ENCODE measurements around the gene PSAPL1. TPM values are rescaled to one million over a fixed set of nuclear protein-coding genes. Genes with fewer than 3 reads are reported as not detected.

The PSAPL1 gene
- total RNA-seq, 1 experiment from 2014 or later: not detected

DNA sequence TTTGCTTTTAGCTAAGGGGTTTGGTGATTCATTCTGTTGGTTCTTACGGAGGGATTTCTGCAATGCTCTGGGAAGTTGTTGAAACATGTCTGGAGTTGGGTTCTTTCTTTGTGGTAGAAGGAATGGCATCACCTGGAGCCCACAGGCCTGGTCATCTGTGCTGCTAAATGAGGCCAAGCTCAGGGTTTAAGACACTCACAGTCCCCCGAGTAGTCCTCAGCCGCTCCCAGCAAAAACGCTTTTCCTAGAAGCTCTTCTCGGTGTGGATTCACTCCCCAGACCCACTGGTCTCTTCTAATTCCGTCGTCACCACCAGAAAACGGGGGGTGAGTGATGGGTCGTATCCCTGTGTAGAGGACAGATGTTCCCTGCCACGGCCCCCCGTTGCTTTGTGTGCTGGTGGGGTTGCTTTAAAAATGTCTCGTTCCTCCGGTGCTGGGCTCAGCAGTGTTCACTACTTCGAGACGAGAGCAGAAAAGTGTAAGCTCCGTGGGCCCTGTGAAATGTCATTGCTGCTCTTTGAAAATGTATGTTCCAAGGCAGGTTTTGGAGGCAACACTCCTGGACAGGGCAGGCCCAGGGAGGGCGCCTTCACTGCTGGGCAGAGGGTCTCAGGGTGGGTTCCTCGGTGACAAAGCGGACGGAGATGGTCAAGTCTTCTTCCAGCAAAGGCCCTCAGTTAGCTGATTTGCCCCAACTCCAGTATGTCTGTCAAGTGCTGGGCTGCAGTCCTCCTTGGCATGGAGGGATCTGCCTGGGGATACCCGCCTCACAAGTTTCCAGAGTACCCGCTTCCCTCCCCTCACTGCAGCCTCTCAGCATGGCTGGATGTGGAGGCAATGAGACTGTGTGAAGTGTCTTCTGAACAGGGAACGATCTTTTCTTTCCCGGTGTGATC lies 37.3 kb downstream of the PSAPL1 start:
- no peak for DNase-seq (ENCODE audit: low spot score)
- TF ChIP-seq EZH2 (IDR thresholded peaks at IDR 0.05; ENCODE audit: borderline replicate concordance, low read depth, low read length, poor library complexity, severe bottlenecking) (no peak), CTCF (conservative IDR thresholded peaks at IDR 0.05; ENCODE audit: low read depth, low read length) (no peak)
- H3K4me1 ChIP-seq (ENCODE audit: insufficient read depth, low read length, poor library complexity, severe bottlenecking): no peaks in the 10 kb centered on the region
- no peaks in the 10 kb centered on the region for H3K36me3 ChIP-seq (ENCODE audit: insufficient read depth, low read length, poor library complexity, severe bottlenecking)
- intact Hi-C loops (cut with micrococcal nuclease; ENCODE audit: unreplicated experiment): no loop called here
- peaks cover 74% of the 10 kb centered on the region for H3K27me3 ChIP-seq (replicated peaks; ENCODE audit: insufficient read depth, low read depth, low read length, poor library complexity)
- H3K9me3 ChIP-seq (ENCODE audit: low read depth, low read length, poor library complexity, severe bottlenecking): no peaks in the 10 kb centered on the region
- H3K27ac ChIP-seq (ENCODE audit: low read depth, low read length, poor library complexity, severe bottlenecking): no peak overlapping the region
- ChIA-PET CTCF (no interaction called here), POLR2A (ENCODE audit: low non-redundant PET) (no interaction called here)
- BruUV-seq (replicated peaks): no TSS peak
- no peak overlapping the region for H3K4me3 ChIP-seq (ENCODE audit: low read depth, low read length, poor library complexity, severe bottlenecking)

GRCh38 chr4:7396186-7396910 lies 38.4 kb downstream of the PSAPL1 start:
- no peak for TF ChIP-seq EZH2 (IDR thresholded peaks at IDR 0.05; ENCODE audit: borderline replicate concordance, low read depth, low read length, poor library complexity, severe bottlenecking)
- TF ChIP-seq CTCF (conservative IDR thresholded peaks at IDR 0.05; ENCODE audit: low read depth, low read length): no peak
- POLR2A ChIA-PET (ENCODE audit: low non-redundant PET): no interaction called here
- DNase-seq (ENCODE audit: low spot score): no peak
- no peaks in the 10 kb centered on the region for H3K36me3 ChIP-seq (ENCODE audit: insufficient read depth, low read length, poor library complexity, severe bottlenecking)
- H3K27me3 ChIP-seq (replicated peaks; ENCODE audit: insufficient read depth, low read depth, low read length, poor library complexity): peaks cover 81% of the 10 kb centered on the region
- CTCF ChIA-PET: no interaction called here
- H3K4me3 ChIP-seq (ENCODE audit: low read depth, low read length, poor library complexity, severe bottlenecking): no peak overlapping the region
- no peak overlapping the region for H3K27ac ChIP-seq (ENCODE audit: low read depth, low read length, poor library complexity, severe bottlenecking)
- H3K4me1 ChIP-seq (ENCODE audit: insufficient read depth, low read length, poor library complexity, severe bottlenecking): no peaks in the 10 kb centered on the region
- no peaks in the 10 kb centered on the region for H3K9me3 ChIP-seq (ENCODE audit: low read depth, low read length, poor library complexity, severe bottlenecking)
- intact Hi-C loops (cut with micrococcal nuclease; ENCODE audit: unreplicated experiment): no loop called here
- no TSS peak for BruUV-seq (replicated peaks)

- no peak for DNase-seq (ENCODE audit: low spot score)
- Histone ChIP-seq H3K9me3 (ENCODE audit: low read depth, low read length, poor library complexity, severe bottlenecking) (no peaks in the 10 kb centered on the region), H3K27me3 (replicated peaks; ENCODE audit: insufficient read depth, low read depth, low read length, poor library complexity) (peaks cover 81% of the 10 kb centered on the region), H3K4me1 (ENCODE audit: insufficient read depth, low read length, poor library complexity, severe bottlenecking) (no peaks in the 10 kb centered on the region), H3K27ac (ENCODE audit: low read depth, low read length, poor library complexity, severe bottlenecking) (no peak overlapping the region), H3K36me3 (ENCODE audit: insufficient read depth, low read length, poor library complexity, severe bottlenecking) (no peaks in the 10 kb centered on the region), H3K4me3 (ENCODE audit: low read depth, low read length, poor library complexity, severe bottlenecking) (no peak overlapping the region)
- intact Hi-C loops (cut with micrococcal nuclease; ENCODE audit: unreplicated experiment): no loop called here
- no peak for TF ChIP-seq EZH2 (IDR thresholded peaks at IDR 0.05; ENCODE audit: borderline replicate concordance, low read depth, low read length, poor library complexity, severe bottlenecking)
- TF ChIP-seq CTCF (conservative IDR thresholded peaks at IDR 0.05; ENCODE audit: low read depth, low read length): no peak
- CTCF ChIA-PET: no interaction called here
- POLR2A ChIA-PET (ENCODE audit: low non-redundant PET): no interaction called here
- BruUV-seq (replicated peaks): no TSS peak
Observed at GRCh38 chr4:7395645-7396044, 39.1 kb downstream of the PSAPL1 start.
